Measurements from ENCODE around the gene SLC38A7. TPM values are rescaled to one million over a fixed set of nuclear protein-coding genes. Genes with fewer than 3 reads are reported as not detected.

The SLC38A7 gene
- polyA plus RNA-seq, 4 donors: 2.7 to 22.5 (median 5.7) TPM

DNA sequence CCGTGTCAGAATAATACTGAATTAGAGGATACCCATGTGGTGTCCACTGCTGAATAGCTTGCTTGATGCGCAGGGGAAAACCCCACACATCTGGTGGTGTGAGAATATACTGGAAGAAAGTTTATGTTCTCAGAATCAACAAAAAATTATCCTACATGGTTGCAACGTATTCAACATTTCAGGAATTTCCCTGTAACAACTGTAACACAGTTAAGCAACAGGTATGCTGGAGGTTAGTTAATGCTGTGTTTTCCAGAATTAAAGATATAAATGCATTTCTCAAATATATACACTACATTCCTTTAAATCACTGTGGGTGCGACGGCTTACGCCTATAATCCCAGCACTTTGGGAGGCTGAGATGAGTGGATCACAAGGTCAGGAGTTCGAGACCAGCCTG is 60.4 kb downstream of the SLC38A7 start:
- Histone ChIP-seq H3K36me3 (ENCODE audit: control insufficient read depth in 3 of 3, insufficient read depth in 2 of 3, low read depth in 1 of 3, low read length in 3 of 3) (peaks cover 6 to 46% (median 11%) of the 10 kb centered on the region in 3 donors), H3K9me3 (ENCODE audit: control insufficient read depth in 2 of 2, insufficient read depth in 1 of 2, low read depth in 1 of 2, low read length in 1 of 2) (no peaks in the 10 kb centered on the region), H3K27me3 (ENCODE audit: control insufficient read depth in 3 of 3, insufficient read depth in 3 of 3, low read length in 3 of 3) (no peaks in the 10 kb centered on the region), H3K27ac (ENCODE audit: low read depth in 1 of 3, low read length in 2 of 3) (no peak overlapping the region), H3K4me3 (ENCODE audit: low read depth in 1 of 3, low read length in 3 of 3) (no peak overlapping the region), H3K4me1 (ENCODE audit: control insufficient read depth in 3 of 3, insufficient read depth in 2 of 3, low read depth in 1 of 3, low read length in 2 of 3) (no peaks in the 10 kb centered on the region)
- DNase-seq (no peak), FAIRE-seq (no peak)
- 79 to 87% (median 85%) methylated on average over 7 of the region's 7 CpGs for WGBS, 3 donors

DNA sequence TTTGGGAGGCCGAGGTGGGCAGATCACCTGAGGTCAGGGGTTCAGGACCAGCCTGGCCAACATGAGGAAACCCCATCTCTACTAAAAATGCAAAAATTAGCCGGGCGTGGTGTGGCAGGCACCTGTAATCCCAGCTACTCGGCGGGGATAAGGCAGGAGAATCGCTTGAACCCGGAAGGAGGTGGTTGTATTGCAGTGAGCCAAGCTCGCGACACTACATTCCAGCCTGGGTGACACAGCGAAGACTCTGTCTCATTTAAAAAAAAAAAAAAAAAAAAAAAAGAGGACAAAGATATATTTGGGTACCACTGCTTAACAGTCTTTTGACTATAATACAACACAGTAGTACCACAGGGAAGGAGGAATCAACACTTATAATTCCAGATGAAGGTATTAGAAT is 64.2 kb downstream of the SLC38A7 start:
- DNase-seq: no peak
- no peak for FAIRE-seq
- H3K9me3 ChIP-seq (ENCODE audit: control insufficient read depth in 2 of 2, insufficient read depth in 1 of 2, low read depth in 1 of 2, low read length in 1 of 2): no peaks in the 10 kb centered on the region
- no peaks in the 10 kb centered on the region for H3K27me3 ChIP-seq (ENCODE audit: control insufficient read depth in 3 of 3, insufficient read depth in 3 of 3, low read length in 3 of 3)
- WGBS, 3 donors: 88 to 91% (median 91%) methylated on average over 10 of the region's 10 CpGs
- no peaks in the 10 kb centered on the region for H3K4me1 ChIP-seq (ENCODE audit: control insufficient read depth in 3 of 3, insufficient read depth in 2 of 3, low read depth in 1 of 3, low read length in 2 of 3)
- H3K36me3 ChIP-seq (ENCODE audit: control insufficient read depth in 3 of 3, insufficient read depth in 2 of 3, low read depth in 1 of 3, low read length in 3 of 3): peaks cover 6 to 69% (median 21%) of the 10 kb centered on the region in 3 donors
- H3K4me3 ChIP-seq (ENCODE audit: low read depth in 1 of 3, low read length in 3 of 3): no peak overlapping the region
- no peak overlapping the region for H3K27ac ChIP-seq (ENCODE audit: low read depth in 1 of 3, low read length in 2 of 3)

DNA sequence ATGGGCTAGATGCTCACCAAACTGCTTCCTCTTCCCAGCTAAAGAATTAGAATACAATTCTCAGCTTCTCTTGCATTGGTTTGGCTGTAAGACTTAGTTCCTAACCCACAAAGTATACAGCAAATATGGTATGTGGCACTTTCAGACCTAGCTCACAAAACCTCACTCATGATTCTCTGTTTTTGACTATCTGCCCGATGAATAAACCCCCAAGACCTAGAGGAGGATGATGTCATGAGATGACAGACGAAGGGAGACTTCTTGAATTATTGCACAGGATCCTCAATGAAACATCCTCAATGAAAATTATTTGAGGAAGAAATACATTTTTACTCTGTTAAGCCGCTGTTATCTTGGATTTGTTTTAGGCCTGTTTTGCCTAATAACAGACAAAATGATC is 69.3 kb downstream of the SLC38A7 start:
- H3K4me1 ChIP-seq (ENCODE audit: control insufficient read depth in 3 of 3, insufficient read depth in 2 of 3, low read depth in 1 of 3, low read length in 2 of 3): no peaks in the 10 kb centered on the region
- DNase-seq (no peak), FAIRE-seq (no peak)
- no peaks in the 10 kb centered on the region for H3K27me3 ChIP-seq (ENCODE audit: control insufficient read depth in 3 of 3, insufficient read depth in 3 of 3, low read length in 3 of 3)
- no peaks in the 10 kb centered on the region for H3K9me3 ChIP-seq (ENCODE audit: control insufficient read depth in 2 of 2, insufficient read depth in 1 of 2, low read depth in 1 of 2, low read length in 1 of 2)
- WGBS, 3 donors: 47 to 80% (median 66%) methylated on average over 3 of the region's 3 CpGs
- H3K27ac ChIP-seq (ENCODE audit: low read depth in 1 of 3, low read length in 2 of 3): no peak overlapping the region
- no peak overlapping the region for H3K4me3 ChIP-seq (ENCODE audit: low read depth in 1 of 3, low read length in 3 of 3)
- H3K36me3 ChIP-seq (ENCODE audit: control insufficient read depth in 3 of 3, insufficient read depth in 2 of 3, low read depth in 1 of 3, low read length in 3 of 3): peaks cover 2 to 51% (median 14%) of the 10 kb centered on the region in 3 donors

Other genes starting within 250 kb of the SLC38A7 start
- gene NDRG4, start 184.6 kb downstream of the SLC38A7 start, polyA plus RNA-seq: 10 to 100 TPM in 1 of 4 donors, 1 to 10 TPM in 2, under 1 TPM in 1; 0.67 to 19.3 (median 6.0) TPM
- gene SETD6, start 169.3 kb downstream of the SLC38A7 start, polyA plus RNA-seq: 10 to 100 TPM in 1 of 4 donors, 1 to 10 TPM in 3; 7.5 to 25.6 (median 7.6) TPM
- 100 to 1,000 TPM in 3 of 4 donors, 10 to 100 TPM in 1; 79.4 to 190 (median 105) TPM for gene CNOT1, start 54.9 kb downstream of the SLC38A7 start, polyA plus RNA-seq
- 10 to 100 TPM; 41.9 to 78.3 (median 57.8) TPM for gene GOT2, start 49.5 kb upstream of the SLC38A7 start, polyA plus RNA-seq

Measured in small intestine (tissue), 7 donors.